AG09319 (cell line): ENCODE measurements around the gene LANCL3.

Source experiments
- DNase-seq: peaks from one replicate; pipeline ENCODE4 v3.0.0-alpha.2; 2010; ENCODE audit warnings: low read depth; ENCODE audit errors: extremely low read depth
- CTCF ChIP-seq: IDR thresholded peaks from 2 replicates; pipeline ENCODE4 v1.5.1; 2011; ENCODE audit warnings: low read depth, mild to moderate bottlenecking, inconsistent platforms, low read length, moderate library complexity

Gene LANCL3

GRCh38 chrX:37686996-37687395, 115.5 kb downstream of the LANCL3 start:
- DNase-seq, result no peak

GRCh38 chrX:37690119-37690518, 118.7 kb downstream of the LANCL3 start:
- TF ChIP-seq CTCF, result no peak
- no peak for DNase-seq

More at GRCh38 chrX:37686996-37687395, 115.5 kb downstream of the LANCL3 start:
- no peak for TF ChIP-seq CTCF

GRCh38 chrX:37692918-37693317, 121.5 kb downstream of the LANCL3 start:
- DNase-seq, result no peak
- TF ChIP-seq CTCF, result no peak

- no peak for DNase-seq
- no peak for TF ChIP-seq CTCF
These were observed 125.8 kb downstream of the LANCL3 start for GRCh38 chrX:37697169-37697760.

GRCh38 chrX:37701588-37701987, 130.1 kb downstream of the LANCL3 start:
- DNase-seq, result no peak
- no peak for TF ChIP-seq CTCF

GRCh38 chrX:37711991-37712390, 140.5 kb downstream of the LANCL3 start:
- DNase-seq, result no peak
- no peak for TF ChIP-seq CTCF

GRCh38 chrX:37712458-37712857, 141.0 kb downstream of the LANCL3 start:
- DNase-seq, result no peak
- no peak for TF ChIP-seq CTCF
